NCI-H2227 (cell line): Measurements from ENCODE around the gene RB1.
"Not testable (repeated sequence)": the region's sequence is repeated elsewhere in the genome, so short reads cannot be mapped to it uniquely, and the experiment has no call there.

Source experiments
- DNase-seq: peaks from one replicate; lab custom pipeline; 2025; ENCODE audit not compliant: unreplicated experiment; lab: John Stamatoyannopoulos, UW

RB1 gene

DNA sequence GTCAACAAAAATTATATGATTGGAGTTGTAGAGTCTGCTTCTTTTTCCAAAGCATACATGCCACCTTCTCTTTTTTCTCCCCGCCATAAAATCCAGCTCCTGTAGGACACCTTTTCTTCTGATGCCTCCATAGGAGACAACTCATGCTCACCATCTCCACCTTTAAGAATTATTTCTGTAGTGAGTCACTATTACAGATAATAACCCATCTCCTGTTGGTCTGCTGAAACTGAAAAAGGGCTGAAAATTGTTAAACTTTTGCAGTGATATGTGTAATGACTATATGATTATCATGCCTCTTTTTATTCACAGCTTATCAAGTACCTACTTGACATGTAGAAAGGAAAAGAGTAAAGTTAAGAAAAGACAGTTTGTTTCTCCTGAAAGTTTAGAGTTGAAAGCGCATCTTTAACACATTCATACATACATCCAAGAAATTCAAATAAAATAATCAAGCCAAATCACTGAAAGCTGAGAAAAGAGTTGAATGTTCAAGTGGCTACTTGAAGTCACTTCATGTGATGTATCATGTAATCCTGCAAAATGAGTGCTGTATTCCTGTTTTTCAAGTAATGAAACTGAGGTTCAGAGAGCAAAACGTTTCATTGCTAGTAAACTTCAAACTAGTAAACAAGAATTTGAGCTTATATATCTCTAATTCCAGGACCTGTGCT is 144.9 kb downstream of the RB1 start:
- no peak for DNase-seq

- no peak for DNase-seq
Measured at GRCh38 chr13:48448959-48449614, 145.5 kb downstream of the RB1 start.

DNA sequence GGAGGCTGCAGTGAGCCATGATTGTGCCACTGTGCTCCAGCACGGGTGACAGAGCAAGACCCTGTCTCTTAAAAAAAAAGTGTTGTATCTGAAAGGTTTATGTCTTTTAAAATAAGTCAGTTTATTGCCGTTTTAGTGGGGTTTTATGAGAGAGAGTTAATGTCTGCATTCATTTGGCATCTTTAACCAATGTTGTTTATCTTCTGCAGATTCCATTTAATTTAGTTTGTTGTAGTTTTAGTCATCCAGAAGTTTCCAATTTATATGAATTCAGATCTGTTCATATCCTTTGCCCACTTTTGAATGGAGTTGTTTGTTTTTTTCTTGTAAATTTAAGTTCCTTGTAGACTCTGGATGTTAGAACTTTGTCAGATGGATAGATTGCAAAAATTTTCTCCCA is 146.1 kb downstream of the RB1 start:
- DNase-seq = no peak

DNA sequence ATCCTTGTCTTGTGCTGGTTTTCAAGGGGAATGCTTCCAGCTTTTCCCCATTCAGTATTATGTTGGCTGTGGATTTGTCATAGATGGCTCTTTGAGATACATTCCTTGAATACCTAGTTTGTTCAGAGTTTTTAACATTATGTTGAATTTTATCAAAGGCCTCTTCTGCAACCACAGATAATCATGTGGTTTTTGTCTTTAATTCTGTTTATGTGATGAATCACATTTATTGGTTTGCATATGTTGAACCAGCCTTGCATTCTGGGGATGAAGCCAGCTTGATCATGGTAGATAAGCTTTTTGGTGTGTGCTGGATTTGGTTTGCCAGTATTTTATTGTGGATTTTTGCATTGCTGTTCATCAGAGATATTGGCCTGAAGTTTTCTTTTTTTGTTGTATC is 147.6 kb downstream of the RB1 start:
- DNase-seq = not testable (repeated sequence)

GRCh38 chr13:48456546-48456945 is 153.0 kb downstream of the RB1 start:
- DNase-seq = no peak

- no peak for DNase-seq
Measured at GRCh38 chr13:48457578-48458242, 154.2 kb downstream of the RB1 start.

DNA sequence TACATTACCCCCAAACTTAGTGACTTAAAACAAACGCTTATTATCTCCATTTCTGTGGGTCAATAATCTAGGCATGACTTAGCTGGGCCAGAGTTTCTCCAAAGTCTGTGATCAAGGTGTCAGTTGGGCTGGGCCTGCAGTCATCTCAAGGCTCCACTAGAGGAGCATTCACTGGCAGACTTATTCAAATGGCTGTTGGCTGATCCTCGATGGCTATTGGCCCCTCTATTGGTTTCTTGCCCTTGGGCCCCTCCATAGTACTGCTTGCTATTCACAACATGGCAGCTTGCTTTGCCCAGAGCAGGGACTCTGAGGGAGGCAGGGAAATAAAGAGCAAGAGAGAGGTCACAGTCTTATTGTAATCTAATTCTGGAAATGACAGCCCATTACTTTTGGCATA is 171.7 kb downstream of the RB1 start:
- DNase-seq = no peak

- DNase-seq = no peak
Measured at GRCh38 chr13:48476215-48476614, 172.7 kb downstream of the RB1 start.

GRCh38 chr13:48476686-48477085 is 173.1 kb downstream of the RB1 start:
- no peak for DNase-seq

GRCh38 chr13:48477191-48477855 is 173.8 kb downstream of the RB1 start:
- no peak for DNase-seq

DNA sequence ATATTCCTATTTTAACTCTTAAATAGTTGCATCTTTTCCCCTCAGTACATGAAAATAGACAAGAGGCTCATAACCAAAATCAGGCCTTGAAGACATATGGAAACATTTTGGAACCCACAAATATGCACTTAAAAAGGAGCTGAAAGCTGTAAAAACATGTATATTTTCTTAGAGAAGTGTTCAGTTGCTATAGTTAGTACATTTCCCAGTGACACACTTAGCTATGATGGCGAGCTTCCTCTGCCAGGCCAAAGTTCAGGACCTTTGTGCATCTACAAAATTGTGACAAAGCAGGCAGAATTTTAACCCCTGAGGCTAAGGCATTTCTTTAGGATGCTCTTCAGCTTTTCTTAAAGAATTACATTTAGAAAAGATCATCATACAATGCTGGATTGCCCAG is 174.8 kb downstream of the RB1 start:
- DNase-seq = no peak

GRCh38 chr13:48483575-48483974 is 180.0 kb downstream of the RB1 start:
- DNase-seq = no peak

DNA sequence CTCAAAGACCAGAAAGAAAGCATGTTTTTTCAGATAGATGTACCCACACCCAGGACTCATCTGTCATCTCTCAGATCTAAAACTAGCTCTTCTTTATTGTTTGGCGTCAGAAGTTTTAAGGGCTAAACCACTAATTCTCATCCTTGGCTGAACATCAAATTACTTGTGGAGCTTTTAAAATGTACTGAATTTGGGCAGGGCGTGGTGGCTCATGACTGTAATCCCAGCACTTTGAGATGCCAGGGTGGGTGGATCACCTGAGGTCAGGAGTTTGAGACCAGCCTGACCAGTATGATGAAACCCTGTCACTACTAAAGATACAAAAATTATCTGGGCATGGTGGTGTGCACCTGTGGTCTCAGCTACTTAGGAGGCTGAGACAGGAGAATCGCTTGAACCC is 181.9 kb downstream of the RB1 start:
- DNase-seq = no peak

- DNase-seq = no peak
Measured at GRCh38 chr13:48486362-48486761, 182.8 kb downstream of the RB1 start.

- no peak for DNase-seq
Measured at GRCh38 chr13:48486836-48487235, 183.3 kb downstream of the RB1 start.

DNA sequence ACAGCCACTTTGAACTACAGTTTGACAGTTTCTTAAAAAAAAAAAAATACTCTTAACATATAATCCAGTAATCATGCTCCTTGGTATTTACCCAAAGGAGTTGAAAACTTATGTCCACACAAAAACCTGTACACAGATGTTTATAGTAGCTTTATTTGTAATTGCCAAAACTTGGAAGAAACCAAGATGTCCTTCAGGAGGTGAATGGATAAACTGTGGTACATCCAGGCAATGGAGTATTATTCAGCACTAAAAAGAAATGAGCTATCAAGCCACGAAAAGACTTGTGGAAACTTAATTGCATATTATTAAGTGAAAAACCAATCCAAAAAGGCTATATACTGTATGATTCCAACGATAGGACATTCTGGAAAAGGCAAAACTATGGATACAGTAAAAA is 184.4 kb downstream of the RB1 start:
- DNase-seq = no peak

DNA sequence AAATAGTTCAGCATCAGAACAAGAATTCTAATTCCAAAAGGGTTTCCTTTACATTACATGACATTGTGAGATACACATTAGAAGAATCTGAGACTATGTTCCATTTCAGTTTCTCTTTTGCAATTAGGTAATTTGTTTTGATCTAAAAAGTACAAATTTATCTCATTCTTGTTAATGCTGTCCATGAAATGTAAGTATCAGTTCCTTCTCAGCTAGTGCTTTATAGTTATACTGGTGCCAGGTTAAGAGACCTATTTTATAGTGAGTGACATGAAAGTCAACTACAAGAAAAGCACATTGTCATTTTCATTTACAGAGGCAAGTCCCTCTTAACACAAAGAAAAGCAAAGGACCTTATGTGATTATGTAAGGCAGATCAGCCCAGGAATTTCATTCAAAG is 185.4 kb downstream of the RB1 start:
- DNase-seq = no peak

- no peak for DNase-seq
Measured at GRCh38 chr13:48489666-48490065, 186.1 kb downstream of the RB1 start.

- no peak for DNase-seq
Measured at GRCh38 chr13:48490241-48490640, 186.7 kb downstream of the RB1 start.

- DNase-seq = no peak
Measured at GRCh38 chr13:48491423-48492095, 188.0 kb downstream of the RB1 start.

DNA sequence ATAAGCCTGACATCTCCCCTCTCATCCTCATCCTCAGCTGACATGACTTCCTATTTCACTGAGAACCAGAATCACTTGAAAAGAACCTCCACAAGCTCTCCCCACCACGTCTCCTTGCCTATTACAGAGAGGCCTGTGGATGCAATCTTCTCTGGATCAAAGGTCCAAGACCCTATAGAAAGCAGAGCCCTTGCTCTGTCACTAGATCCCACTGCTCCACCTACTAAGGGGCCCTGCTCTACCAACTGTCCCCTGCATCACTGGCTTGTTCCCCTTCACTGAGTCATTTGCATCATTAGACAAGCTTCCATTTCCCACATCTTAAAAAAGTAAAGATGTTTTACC is 188.5 kb downstream of the RB1 start:
- no peak for DNase-seq
